BJ (cell line): ENCODE data around the gene ZBTB20. TPM values are rescaled to one million over a fixed set of nuclear protein-coding genes. Genes with fewer than 3 reads are reported as not detected.

Source experiments
- CTCF ChIA-PET: fragments of 350-600 bp; formaldehyde crosslinking; extraction: SDS; loops from one replicate; lab custom pipeline; 2021; ENCODE audit warnings: antibody characterized with exemption, inconsistent platforms; lab: Yijun Ruan, JAX
- POLR2A ChIA-PET: fragments of 300-600 bp; sonication (Branson Sonifier 250); formaldehyde crosslinking; extraction: SDS; loops from one replicate; lab custom pipeline; 2021; ENCODE audit warnings: antibody characterized with exemption; lab: Charles Lee
- DNase-seq: peaks from one replicate; pipeline ENCODE4 v3.0.0-alpha.2; 2011; ENCODE audit warnings: low read depth
- H3K27me3 ChIP-seq: 2 replicates; pipeline ENCODE4 v1.6.0; 2011; ENCODE audit warnings: low read length; ENCODE audit not compliant: control insufficient read depth, insufficient read depth
- H3K36me3 ChIP-seq: 2 replicates; pipeline ENCODE4 v1.5.1; 2011; ENCODE audit warnings: low read length; ENCODE audit not compliant: control insufficient read depth, insufficient read depth
- H3K4me3 ChIP-seq: 2 replicates; pipeline ENCODE4 v1.5.1; 2011; ENCODE audit warnings: low read depth, mild to moderate bottlenecking, control low read depth, low read length
- polyA plus RNA-seq: library from polyadenylated mRNA; depleted of rRNA; stranded (reverse); fragments of >200 nt; gene quantifications from 2 replicates; pipeline ENCODE4 v1.2.3, GENCODE V29; 2011
- TF ChIP-seq, protein P1 (sequence below): IDR thresholded peaks from 2 replicates; pipeline ENCODE4 v1.5.1; 2011; ENCODE audit warnings: low read depth, mild to moderate bottlenecking, control low read depth, inconsistent platforms, low read length, moderate library complexity; ENCODE audit not compliant: insufficient read depth

Gene ZBTB20
- polyA plus RNA-seq, 1 experiment, result 6.0 TPM

DNA sequence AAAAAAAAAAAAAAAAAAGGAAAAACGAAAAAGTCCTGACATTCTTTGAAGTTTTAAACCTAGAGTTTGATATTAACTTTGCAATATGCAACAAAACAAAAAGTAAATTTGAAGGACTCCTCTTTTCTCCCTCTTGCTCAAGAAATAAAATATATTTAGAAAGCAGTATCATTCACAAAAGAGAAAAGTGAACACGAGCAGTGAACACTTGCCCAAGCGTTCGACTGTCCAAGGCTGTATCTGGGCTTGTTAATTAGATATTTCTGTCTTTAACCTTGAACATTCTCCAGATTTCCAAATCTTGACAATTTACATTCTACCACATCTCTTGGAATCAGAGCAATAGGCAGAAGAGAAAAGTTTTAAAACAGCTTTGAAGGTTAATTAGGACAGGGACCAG, 495.5 kb downstream of the ZBTB20 start:
- POLR2A ChIA-PET, result interaction anchor here (0.5 kb wide), 1 partner anchor 46 kb away, joined by 7 read pairs; no protein-coding TSS in a partner anchor
- TF ChIP-seq, protein P1, sequence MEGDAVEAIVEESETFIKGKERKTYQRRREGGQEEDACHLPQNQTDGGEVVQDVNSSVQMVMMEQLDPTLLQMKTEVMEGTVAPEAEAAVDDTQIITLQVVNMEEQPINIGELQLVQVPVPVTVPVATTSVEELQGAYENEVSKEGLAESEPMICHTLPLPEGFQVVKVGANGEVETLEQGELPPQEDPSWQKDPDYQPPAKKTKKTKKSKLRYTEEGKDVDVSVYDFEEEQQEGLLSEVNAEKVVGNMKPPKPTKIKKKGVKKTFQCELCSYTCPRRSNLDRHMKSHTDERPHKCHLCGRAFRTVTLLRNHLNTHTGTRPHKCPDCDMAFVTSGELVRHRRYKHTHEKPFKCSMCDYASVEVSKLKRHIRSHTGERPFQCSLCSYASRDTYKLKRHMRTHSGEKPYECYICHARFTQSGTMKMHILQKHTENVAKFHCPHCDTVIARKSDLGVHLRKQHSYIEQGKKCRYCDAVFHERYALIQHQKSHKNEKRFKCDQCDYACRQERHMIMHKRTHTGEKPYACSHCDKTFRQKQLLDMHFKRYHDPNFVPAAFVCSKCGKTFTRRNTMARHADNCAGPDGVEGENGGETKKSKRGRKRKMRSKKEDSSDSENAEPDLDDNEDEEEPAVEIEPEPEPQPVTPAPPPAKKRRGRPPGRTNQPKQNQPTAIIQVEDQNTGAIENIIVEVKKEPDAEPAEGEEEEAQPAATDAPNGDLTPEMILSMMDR, result no peak
- CTCF ChIA-PET, result interaction anchor here (0.7 kb wide), 1 partner anchor 9 kb away, joined by 4 read pairs; no protein-coding TSS in a partner anchor
- no peak overlapping the region for H3K4me3 ChIP-seq
- no peaks in the 10 kb centered on the region for H3K36me3 ChIP-seq
- no peak for DNase-seq
- no peaks in the 10 kb centered on the region for H3K27me3 ChIP-seq

DNA sequence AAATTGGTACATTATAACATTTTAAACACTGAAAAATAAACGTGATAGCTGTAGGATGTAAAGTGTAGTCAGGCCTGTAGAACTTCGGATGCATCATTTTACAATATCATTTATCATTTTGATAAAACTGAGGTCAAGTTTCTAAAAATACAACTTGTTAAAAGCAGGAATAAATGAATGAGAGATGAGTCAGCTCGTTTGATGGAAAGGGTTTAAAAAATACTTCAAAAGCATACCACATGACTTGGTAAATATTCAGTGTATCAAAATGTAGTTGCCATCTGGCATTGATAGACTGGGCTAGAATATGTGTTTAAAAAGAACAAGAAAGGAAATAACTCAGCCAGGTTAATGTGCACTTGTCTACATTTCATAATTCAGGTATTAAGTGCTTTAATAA, 496.3 kb downstream of the ZBTB20 start:
- no peak for DNase-seq
- Histone ChIP-seq H3K36me3 (no peaks in the 10 kb centered on the region), H3K4me3 (no peak overlapping the region), H3K27me3 (no peaks in the 10 kb centered on the region)
- CTCF ChIA-PET, result interaction anchor here (0.6 kb wide), 1 partner anchor 8 kb away, joined by 3 read pairs; no protein-coding TSS in a partner anchor
- POLR2A ChIA-PET, result no interaction called here
- TF ChIP-seq, protein P1, result no peak

GRCh38 chr3:114649331-114649730, 497.8 kb downstream of the ZBTB20 start:
- DNase-seq, result peak; percentile 47
- Histone ChIP-seq H3K4me3 (no peak overlapping the region), H3K27me3 (no peaks in the 10 kb centered on the region), H3K36me3 (no peaks in the 10 kb centered on the region)
- TF ChIP-seq, protein P1, result no peak
- POLR2A ChIA-PET, result interaction anchor here (0.7 kb wide), 1 partner anchor 24 kb away, joined by 3 read pairs; no protein-coding TSS in a partner anchor
- CTCF ChIA-PET, result no interaction called here

DNA sequence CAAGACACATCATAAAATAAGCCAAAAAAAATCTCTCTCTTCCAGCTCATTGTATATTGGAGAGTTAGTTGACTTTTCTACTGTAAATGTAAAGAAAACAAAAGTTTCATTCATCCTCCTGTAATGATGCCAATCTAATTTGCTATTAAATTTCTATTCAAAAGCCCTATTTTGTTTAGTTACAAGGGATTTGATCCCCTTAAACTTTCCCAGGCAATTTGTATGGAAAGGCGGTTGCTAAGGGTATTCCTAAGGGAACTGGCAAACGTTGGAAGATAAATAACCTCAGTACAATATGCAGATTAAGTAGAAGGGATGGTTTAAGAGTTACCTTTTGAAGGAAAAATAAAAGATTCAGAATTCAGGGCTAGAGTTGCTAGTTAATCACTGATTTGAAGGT, 500.6 kb downstream of the ZBTB20 start:
- no peaks in the 10 kb centered on the region for H3K27me3 ChIP-seq
- TF ChIP-seq, protein P1, result no peak
- H3K36me3 ChIP-seq, result no peaks in the 10 kb centered on the region
- DNase-seq, result no peak
- CTCF ChIA-PET, result interaction anchor here (0.7 kb wide), 1 partner anchor 163 kb away, joined by 3 read pairs; no protein-coding TSS in a partner anchor
- no peak overlapping the region for H3K4me3 ChIP-seq
- POLR2A ChIA-PET, result no interaction called here

GRCh38 chr3:114645392-114645791, 501.7 kb downstream of the ZBTB20 start:
- POLR2A ChIA-PET, result no interaction called here
- H3K36me3 ChIP-seq, result no peaks in the 10 kb centered on the region
- no peak for DNase-seq
- H3K27me3 ChIP-seq, result no peaks in the 10 kb centered on the region
- TF ChIP-seq, protein P1, result no peak
- H3K4me3 ChIP-seq, result no peak overlapping the region
- CTCF ChIA-PET, result no interaction called here
